ENCODE measurements around the gene TLCD3A. TPM values are rescaled to one million over a fixed set of nuclear protein-coding genes. Genes with fewer than 3 reads are reported as not detected.
"Not testable (repeated sequence)": the region's sequence is repeated elsewhere in the genome, so short reads cannot be mapped to it uniquely, and the experiment has no call there.

The TLCD3A gene
- 30.2 TPM for total RNA-seq

GRCh38 chr17:732067-732901 lies at the start of gene TLCD3A:
Gene TLCD3A (plus strand): TSS chr17:732596. CDS start chr17:732648, 52 bp downstream.
- DNase-seq (ENCODE audit: low spot score) = peak; percentile 66

- no peak for DNase-seq (ENCODE audit: low spot score)
These were observed 49.4 kb upstream of the TLCD3A start for GRCh38 chr17:683040-683439.

- DNase-seq (ENCODE audit: low spot score) = no peak
These were observed 48.7 kb upstream of the TLCD3A start for GRCh38 chr17:683499-684254.

GRCh38 chr17:685006-685405 lies 47.4 kb upstream of the TLCD3A start:
- DNase-seq (ENCODE audit: low spot score) = no peak

GRCh38 chr17:688100-688989 lies 44.1 kb upstream of the TLCD3A start:
- DNase-seq (ENCODE audit: low spot score) = no peak

- no peak for DNase-seq (ENCODE audit: low spot score)
These were observed 42.7 kb upstream of the TLCD3A start for GRCh38 chr17:689556-690275.

GRCh38 chr17:690361-690760 lies 42.0 kb upstream of the TLCD3A start:
- DNase-seq (ENCODE audit: low spot score) = no peak

- no peak for DNase-seq (ENCODE audit: low spot score)
These were observed 41.0 kb upstream of the TLCD3A start for GRCh38 chr17:691423-691822.

GRCh38 chr17:692116-692515 lies 40.3 kb upstream of the TLCD3A start:
- DNase-seq (ENCODE audit: low spot score) = no peak

- DNase-seq (ENCODE audit: low spot score) = no peak
These were observed 38.4 kb upstream of the TLCD3A start for GRCh38 chr17:693791-694638.

GRCh38 chr17:696369-696768 lies 36.0 kb upstream of the TLCD3A start:
- no peak for DNase-seq (ENCODE audit: low spot score)

GRCh38 chr17:697682-698081 lies 34.7 kb upstream of the TLCD3A start:
- DNase-seq (ENCODE audit: low spot score) = no peak

GRCh38 chr17:698096-698495 lies 34.3 kb upstream of the TLCD3A start:
- not testable (repeated sequence) for DNase-seq (ENCODE audit: low spot score)

- no peak for DNase-seq (ENCODE audit: low spot score)
These were observed 33.1 kb upstream of the TLCD3A start for GRCh38 chr17:699345-699744.

- no peak for DNase-seq (ENCODE audit: low spot score)
These were observed 31.8 kb upstream of the TLCD3A start for GRCh38 chr17:700504-701094.

GRCh38 chr17:703081-703875 lies 29.1 kb upstream of the TLCD3A start:
- no peak for DNase-seq (ENCODE audit: low spot score)

GRCh38 chr17:704111-704864 lies 28.1 kb upstream of the TLCD3A start:
- no peak for DNase-seq (ENCODE audit: low spot score)

GRCh38 chr17:705011-705410 lies 27.4 kb upstream of the TLCD3A start:
- DNase-seq (ENCODE audit: low spot score) = no peak

Measured in mucosa of gallbladder (tissue), 1 donor.